HG03025 (cell line): ENCODE results near the gene SLC25A53.
"Not testable (repeated sequence)": the region's sequence is repeated elsewhere in the genome, so short reads cannot be mapped to it uniquely, and the experiment has no call there.

Source experiments
- ATAC-seq: cut with Tn5 transposase; IDR thresholded peaks from one replicate; pipeline ENCODE4 v1.9.1; 2021; ENCODE audit warnings: mild to moderate bottlenecking, moderate library complexity; ENCODE audit not compliant: unreplicated experiment, low FRiP score

Gene SLC25A53

DNA sequence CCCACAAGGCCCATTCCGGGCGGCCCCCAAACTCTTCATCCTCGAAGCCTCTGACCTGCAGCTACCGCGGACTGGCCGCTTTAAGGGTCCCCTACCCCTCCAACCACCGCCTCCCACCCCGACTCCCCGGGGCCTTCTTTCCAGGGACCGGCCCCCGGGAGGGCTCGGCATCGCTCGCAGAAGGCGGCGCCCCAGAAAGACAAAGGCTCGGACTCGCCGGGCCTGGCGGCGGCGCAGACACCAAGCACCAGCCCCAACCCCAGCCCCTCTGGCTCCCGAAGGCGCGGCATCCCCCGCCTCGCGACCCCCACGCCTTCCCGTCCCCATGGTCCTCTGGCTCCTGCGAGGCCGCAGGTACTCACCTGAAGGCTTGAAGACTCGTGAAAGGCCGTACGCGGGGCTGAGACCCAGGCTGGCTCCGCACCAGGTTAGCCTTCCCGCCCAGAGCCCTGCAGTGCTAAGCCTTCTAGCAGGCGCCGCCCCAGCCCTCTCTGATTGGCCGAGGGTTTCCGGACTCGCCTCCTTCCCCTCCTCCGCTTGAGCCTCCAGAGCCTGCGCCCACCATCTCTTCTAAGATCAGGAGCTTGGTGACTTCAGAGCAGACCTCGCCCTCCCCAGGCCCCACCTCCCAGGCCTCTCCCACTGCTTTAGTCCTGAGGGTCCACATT lies 80.9 kb downstream of the SLC25A53 start, which contains the start of gene TMSB15C:
TMSB15C (minus strand) TSS at position 459 of the 668 bp plus-strand sequence.
- ATAC-seq, result not testable (repeated sequence)

DNA sequence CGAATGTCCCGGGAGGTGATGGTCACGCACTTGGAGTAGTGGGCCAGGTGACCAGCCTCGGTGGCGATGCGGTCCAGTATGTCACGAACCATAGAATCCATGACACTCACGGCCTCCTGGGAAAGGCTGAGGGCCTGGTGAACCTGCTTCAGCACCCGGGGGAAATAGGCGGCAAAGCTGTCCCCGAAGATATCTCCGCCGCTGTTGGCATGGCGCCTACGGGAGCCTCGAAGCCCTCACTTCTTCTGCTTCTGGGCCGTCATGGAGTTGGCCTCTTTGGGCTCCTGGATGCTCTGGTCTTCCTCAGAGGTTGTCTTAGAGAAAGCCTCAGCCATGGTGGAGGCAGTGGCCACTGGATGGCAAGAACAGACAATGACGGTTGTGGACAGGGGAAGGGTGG lies 94.2 kb downstream of the SLC25A53 start:
- ATAC-seq, result not testable (repeated sequence)

DNA sequence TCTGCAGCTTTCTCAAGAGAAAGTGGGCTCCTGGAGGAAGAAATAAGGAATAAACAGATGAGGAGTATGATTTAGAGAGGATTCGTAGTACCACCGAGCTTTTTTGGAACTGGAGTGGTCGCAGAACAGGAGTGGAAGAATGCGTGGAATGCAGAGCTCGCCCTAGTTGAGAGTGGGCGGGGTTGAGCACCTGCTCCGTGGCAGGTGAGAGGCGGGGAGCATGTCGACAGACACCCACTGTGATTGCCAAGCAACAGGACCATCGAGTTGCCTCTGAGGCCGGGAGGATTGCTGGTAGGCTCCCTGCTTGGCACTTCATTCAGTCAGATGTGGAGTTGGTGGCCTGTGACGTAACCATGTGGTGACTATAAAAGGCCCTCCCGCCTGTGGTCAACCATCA lies 101.9 kb downstream of the SLC25A53 start:
- not testable (repeated sequence) for ATAC-seq
